GF-D8 (cell line): ENCODE measurements around the gene COL17A1.

Source experiments
- DNase-seq: peaks from one replicate; lab custom pipeline; 2025; lab: John Stamatoyannopoulos, UW

Gene COL17A1

DNA sequence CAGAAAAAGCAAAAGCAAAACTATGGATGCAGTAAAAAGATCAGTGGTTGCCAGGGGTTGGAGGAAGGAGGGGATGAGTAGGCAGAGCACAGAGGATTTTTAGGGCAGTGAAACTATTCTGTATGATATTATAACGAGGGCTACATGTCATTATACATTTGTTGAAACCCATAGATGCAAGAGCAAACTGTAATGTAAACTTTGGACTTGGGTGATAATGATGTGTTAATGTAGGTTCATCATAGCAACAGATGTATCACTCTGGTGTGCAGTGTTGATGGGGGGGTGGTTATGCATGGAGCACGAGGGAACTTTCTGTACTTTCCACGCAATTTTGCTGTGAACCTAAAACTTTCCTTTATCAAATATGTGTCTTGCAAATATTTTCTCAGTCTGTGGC lies 95.6 kb downstream of the COL17A1 start:
- DNase-seq, result no peak

DNA sequence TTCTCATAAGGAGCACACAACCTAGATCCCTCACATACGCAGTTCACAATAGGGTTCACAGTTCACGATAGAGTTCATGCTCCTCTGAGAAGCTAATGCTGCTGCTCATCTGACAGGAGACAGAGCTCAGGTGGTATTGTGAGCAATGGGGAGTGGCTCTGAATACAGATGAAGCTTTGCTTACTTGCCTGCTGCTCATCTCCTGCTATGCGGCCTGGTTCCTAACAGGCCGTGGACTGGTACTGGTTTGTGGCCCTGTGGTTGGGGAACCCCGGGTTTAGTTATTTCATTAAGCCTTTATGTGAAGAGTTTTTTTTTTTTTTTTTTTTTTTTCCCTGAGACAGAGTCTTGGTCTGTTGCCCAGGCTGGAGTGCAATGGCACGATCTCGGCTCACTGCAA lies 99.3 kb downstream of the COL17A1 start:
- DNase-seq, result no peak

DNA sequence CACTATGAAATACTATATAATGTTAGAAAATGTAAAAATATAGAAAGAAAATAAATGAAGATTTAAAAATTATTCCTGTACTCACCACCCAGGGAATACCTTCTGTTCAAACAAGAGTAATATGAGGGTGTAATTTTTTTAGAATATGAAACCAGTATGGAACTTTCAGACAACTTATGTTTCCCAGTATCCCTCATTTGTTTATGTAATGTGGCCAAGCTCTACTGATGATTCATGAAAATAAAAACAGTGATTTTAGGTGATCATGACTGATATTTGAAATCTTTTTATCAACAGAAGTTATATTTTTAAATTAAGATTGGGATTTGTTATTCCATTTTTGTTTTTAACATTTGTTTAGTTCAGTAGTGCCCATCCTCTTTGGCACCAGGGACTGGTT lies 100.0 kb downstream of the COL17A1 start:
- no peak for DNase-seq

DNA sequence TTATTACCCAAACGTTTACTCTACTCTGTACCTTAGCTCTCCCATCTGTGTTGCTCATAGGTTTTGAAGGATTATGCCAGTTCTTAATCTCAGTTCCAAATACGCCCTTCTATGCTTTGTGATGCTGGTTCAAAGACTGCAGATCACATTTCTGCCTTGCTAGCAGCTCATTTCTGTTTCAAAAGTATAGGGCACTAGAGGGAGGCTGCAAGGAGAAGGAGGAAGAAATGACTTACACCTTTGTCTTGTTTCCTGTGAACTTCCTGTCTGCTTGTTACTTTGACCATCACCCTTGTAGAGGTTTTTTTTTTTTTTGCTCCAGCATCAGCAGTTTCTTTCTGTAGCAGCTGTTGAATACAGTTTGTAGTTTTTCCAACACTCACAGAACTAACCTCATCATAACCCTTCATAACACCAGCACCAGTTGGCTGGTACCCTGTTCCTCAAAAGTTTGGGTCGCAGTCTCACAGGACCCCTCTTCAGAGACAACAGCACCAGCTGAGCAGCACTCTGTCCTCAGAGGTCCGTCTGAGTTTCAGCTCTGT lies 102.2 kb downstream of the COL17A1 start:
- peak; percentile 56 for DNase-seq

DNA sequence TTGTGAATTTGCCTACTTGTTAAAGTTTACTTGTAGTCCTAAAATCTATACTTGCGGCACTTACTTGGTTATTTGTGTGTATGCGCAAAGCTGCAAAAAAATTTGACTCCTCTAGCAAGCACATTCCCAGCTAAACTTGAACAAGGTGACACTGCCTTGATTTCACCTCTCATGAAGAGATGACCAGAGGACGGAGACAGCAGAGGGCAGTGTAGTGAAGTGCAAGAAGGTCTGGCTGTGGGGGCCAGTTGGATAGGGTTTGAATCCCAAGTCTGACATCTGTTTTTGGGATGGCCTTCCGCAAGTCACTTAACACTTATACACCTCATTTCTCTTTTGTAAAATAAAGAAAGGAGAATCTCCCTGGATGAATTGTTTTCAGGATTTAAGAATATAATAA lies 103.0 kb downstream of the COL17A1 start:
- DNase-seq, result no peak
